A549 treated with RU486 at 1 μM for 4 hours (cell line): Measurements from ENCODE around the gene CEP120. TPM values are rescaled to one million over a fixed set of nuclear protein-coding genes. Genes with fewer than 3 reads are reported as not detected.

ENCODE experiments used
- total RNA-seq: library from RNA; stranded (reverse); fragments of 200-300 nt; extraction: Qiagen RNA extraction; gene quantifications from 5 replicates; pipeline ENCODE4 v1.2.3, GENCODE V29; 2022; ENCODE audit warnings: low read depth

CEP120 gene
- 6.9 to 11.6 TPM (median 11.3 TPM) in 5 replicates for total RNA-seq

DNA sequence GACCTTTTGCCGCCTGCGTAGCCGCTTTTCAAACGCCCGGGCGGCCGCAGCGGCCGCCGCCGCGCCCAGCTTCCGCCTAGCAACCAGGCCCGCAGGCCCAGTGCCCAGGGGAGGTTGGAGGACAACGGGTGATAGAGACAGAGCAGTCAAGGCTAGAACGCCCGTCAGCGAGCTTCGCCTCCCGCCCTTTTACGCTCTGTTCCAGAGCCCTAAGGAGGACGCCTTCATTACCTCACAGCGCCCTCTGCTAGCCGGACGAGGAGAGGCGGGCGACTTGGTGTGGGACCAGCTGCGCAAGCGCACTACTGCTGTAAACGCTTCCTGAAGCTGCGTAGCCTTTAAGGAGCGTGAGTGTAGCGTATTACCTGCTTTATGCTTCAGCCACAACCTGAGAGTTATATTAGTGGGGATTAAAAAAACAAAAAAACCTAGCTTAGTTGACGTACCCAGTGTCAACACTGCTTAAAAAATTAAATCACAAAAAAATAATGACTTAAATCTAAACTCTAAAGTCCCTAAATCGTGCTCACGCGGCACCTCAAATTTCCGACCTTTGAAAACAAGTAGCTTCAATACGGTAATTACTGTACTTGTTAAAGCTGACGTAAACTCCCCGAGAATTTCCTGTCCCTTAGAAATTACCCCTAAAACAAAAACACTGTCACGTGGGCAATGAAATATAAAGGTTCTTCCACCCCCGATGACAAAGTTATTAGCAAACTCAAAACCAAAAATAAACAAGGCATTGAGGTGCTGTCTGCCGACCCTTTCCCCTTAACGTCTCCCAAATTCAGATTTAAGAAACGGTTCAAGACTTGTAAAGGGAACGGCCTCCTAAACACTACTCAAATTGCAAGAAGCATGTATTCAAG, at the start of gene CEP120:
TSS of gene CEP120 (minus strand) at position 126 of the 872 bp plus-strand sequence. CDS start 405 bp downstream, outside the sequence.

Other genes starting within 250 kb of the CEP120 start
- gene CSNK1G3, start 88.8 kb upstream of the CEP120 start, total RNA-seq = 16.0 to 30.9 TPM (median 24.8 TPM) in 5 replicates